H9 (cell line): ENCODE measurements around the gene GPHN. TPM values are rescaled to one million over a fixed set of nuclear protein-coding genes. Genes with fewer than 3 reads are reported as not detected.

Experiments used
- DNase-seq: peaks from one replicate; pipeline ENCODE4 v3.0.0-alpha.2; 2017
- H2AFZ ChIP-seq: one replicate; pipeline ENCODE4 v1.6.1; 2013; ENCODE audit warnings: mild to moderate bottlenecking, low read length, control low read depth, moderate library complexity
- H2AK5ac ChIP-seq: 2 replicates; pipeline ENCODE4 v1.6.1; 2013; ENCODE audit warnings: low read length, control low read depth, mixed read lengths; ENCODE audit not compliant: insufficient read length
- H2BK120ac ChIP-seq: one replicate; pipeline ENCODE4 v1.6.1; 2013; ENCODE audit warnings: low read depth, mild to moderate bottlenecking, low read length, control low read depth, inconsistent platforms; ENCODE audit not compliant: poor library complexity, severe bottlenecking
- H2BK12ac ChIP-seq: 2 replicates; pipeline ENCODE4 v1.6.1; 2013; ENCODE audit warnings: low read length, control low read depth, mixed read lengths, low read depth; ENCODE audit not compliant: insufficient read length
- H2BK15ac ChIP-seq: 2 replicates; pipeline ENCODE4 v1.6.1; 2013; ENCODE audit warnings: low read depth, low read length, control low read depth
- H2BK20ac ChIP-seq: one replicate; pipeline ENCODE4 v1.6.1; 2013; ENCODE audit warnings: low read depth, mild to moderate bottlenecking, low read length, control low read depth, inconsistent platforms; ENCODE audit not compliant: poor library complexity, severe bottlenecking
- H2BK5ac ChIP-seq: 2 replicates; pipeline ENCODE4 v1.6.1; 2013; ENCODE audit warnings: low read length, control low read depth, mixed read lengths; ENCODE audit not compliant: insufficient read length
- H3K14ac ChIP-seq: 2 replicates; pipeline ENCODE4 v1.6.1; 2013; ENCODE audit warnings: low read length, control low read depth; ENCODE audit not compliant: insufficient read depth
- H3K18ac ChIP-seq: 2 replicates; pipeline ENCODE4 v1.6.1; 2013; ENCODE audit warnings: low read depth, mild to moderate bottlenecking, mixed read lengths, low read length, control low read depth; ENCODE audit not compliant: insufficient read length
- H3K23ac ChIP-seq: 2 replicates; pipeline ENCODE4 v1.6.1; 2013; ENCODE audit warnings: low read length, control low read depth, mixed read lengths, low read depth; ENCODE audit not compliant: insufficient read length
- H3K23me2 ChIP-seq: 2 replicates; pipeline ENCODE4 v1.6.1; 2013; ENCODE audit warnings: low read depth, mild to moderate bottlenecking, mixed read lengths, low read length, control low read depth; ENCODE audit not compliant: insufficient read length, poor library complexity, severe bottlenecking
- H3K27ac ChIP-seq: 2 replicates; pipeline ENCODE4 v1.5.1; 2013; ENCODE audit warnings: low read length, control low read depth, mixed read lengths, low read depth; ENCODE audit not compliant: insufficient read length
- H3K27me3 ChIP-seq: 2 replicates; pipeline ENCODE4 v1.6.1; 2013; ENCODE audit warnings: low read length, control low read depth, inconsistent platforms; ENCODE audit not compliant: insufficient read depth
- H3K4ac ChIP-seq: 2 replicates; pipeline ENCODE4 v1.6.1; 2013; ENCODE audit warnings: low read depth, mild to moderate bottlenecking, control low read depth, inconsistent platforms, low read length, moderate library complexity
- H3K4me1 ChIP-seq: 2 replicates; pipeline ENCODE4 v1.6.1; 2013; ENCODE audit warnings: low read length, control low read depth, inconsistent platforms; ENCODE audit not compliant: insufficient read depth
- H3K4me2 ChIP-seq: 2 replicates; pipeline ENCODE4 v1.6.1; 2013; ENCODE audit warnings: low read length, control low read depth, mixed read lengths; ENCODE audit not compliant: insufficient read length, insufficient read depth
- H3K56ac ChIP-seq: 2 replicates; pipeline ENCODE4 v1.6.1; 2013; ENCODE audit warnings: low read depth, mild to moderate bottlenecking, mixed read lengths, low read length, control low read depth; ENCODE audit not compliant: insufficient read length
- H3K79me1 ChIP-seq: 2 replicates; pipeline ENCODE4 v1.6.1; 2013; ENCODE audit warnings: low read depth, mild to moderate bottlenecking, moderate library complexity, low read length, control low read depth, inconsistent platforms; ENCODE audit not compliant: insufficient read depth, poor library complexity, severe bottlenecking
- H3K79me2 ChIP-seq: 2 replicates; pipeline ENCODE4 v1.6.1; 2013; ENCODE audit warnings: low read length, control low read depth, inconsistent platforms; ENCODE audit not compliant: insufficient read depth
- H3K9ac ChIP-seq: 2 replicates; pipeline ENCODE4 v1.6.1; 2013; ENCODE audit warnings: low read length, control low read depth, mixed read lengths; ENCODE audit not compliant: insufficient read length; ENCODE audit errors: extremely low read depth
- H3K9me3 ChIP-seq: one replicate; pipeline ENCODE4 v1.6.1; 2013; ENCODE audit warnings: low read depth, low read length, inconsistent platforms; ENCODE audit not compliant: control insufficient read depth
- H3T11ph ChIP-seq: one replicate; pipeline ENCODE4 v1.6.1; 2013; ENCODE audit warnings: mild to moderate bottlenecking, low read length, control low read depth, inconsistent platforms
- H4K20me1 ChIP-seq: one replicate; pipeline ENCODE4 v1.6.1; 2013; ENCODE audit not compliant: control insufficient read depth, insufficient read length, insufficient read depth
- H4K5ac ChIP-seq: 2 replicates; pipeline ENCODE4 v1.6.1; 2013; ENCODE audit warnings: low read depth, mild to moderate bottlenecking, mixed read lengths, low read length, control low read depth; ENCODE audit not compliant: insufficient read length
- H4K8ac ChIP-seq: replicated peaks from 2 replicates; pipeline ENCODE4 v1.6.1; 2013; ENCODE audit warnings: low read length, control low read depth, mixed read lengths, low read depth; ENCODE audit not compliant: insufficient read length
- H4K91ac ChIP-seq: 2 replicates; pipeline ENCODE4 v1.6.1; 2013; ENCODE audit warnings: low read depth, mild to moderate bottlenecking, moderate library complexity, mixed read lengths, low read length, control low read depth; ENCODE audit not compliant: insufficient read length
- H3K27ac Mint-ChIP-seq, 3 experiments: 2 replicates in 2 of 3; 3 replicates in 1 of 3; pipeline ENCODE4 v1.8.0; 2020 to 2021; ENCODE audit warnings: mixed read lengths in 3 of 3, mild to moderate bottlenecking in 1 of 3, moderate library complexity in 1 of 3
- H3K27me3 Mint-ChIP-seq: 2 replicates; pipeline ENCODE4 v1.8.0; 2021; ENCODE audit warnings: low read depth, mild to moderate bottlenecking, moderate library complexity, mixed read lengths
- H3K36me3 Mint-ChIP-seq, 3 experiments: 2 replicates in 2 of 3; 3 replicates in 1 of 3; pipeline ENCODE4 v1.8.0; 2020 to 2021; ENCODE audit warnings: low read depth in 3 of 3, mixed read lengths in 3 of 3; ENCODE audit not compliant: insufficient read depth in 1 of 3
- H3K4me1 Mint-ChIP-seq, 2 experiments: 2 replicates each; pipeline ENCODE4 v1.8.0; 2020; ENCODE audit warnings: mixed read lengths in 2 of 2
- H3K4me3 Mint-ChIP-seq, 2 experiments: 2 replicates in 1 of 2; 3 replicates in 1 of 2; pipeline ENCODE4 v1.8.0; 2020 to 2021; ENCODE audit warnings: mild to moderate bottlenecking in 2 of 2, mixed read lengths in 2 of 2, moderate library complexity in 1 of 2
- H3K9me3 Mint-ChIP-seq, 2 experiments: 2 replicates in 1 of 2; 3 replicates in 1 of 2; pipeline ENCODE4 v1.8.0; 2020; ENCODE audit warnings: mild to moderate bottlenecking in 2 of 2, mixed read lengths in 2 of 2, moderate library complexity in 1 of 2
- total RNA-seq: library from RNA; stranded (reverse); gene quantifications from 2 replicates; pipeline ENCODE4 v1.2.1, GENCODE V29; 2021
- TF ChIP-seq, protein P1 (sequence below): fragments of 200-600 bp; sonication (generic); conservative IDR thresholded peaks from 3 replicates; pipeline ENCODE4 v1.8.0; 2021; ENCODE audit warnings: antibody characterized with exemption, mild to moderate bottlenecking

The GPHN gene
- total RNA-seq, 1 experiment from 2014 or later = 16.1 TPM

- H3K4me1 Mint-ChIP-seq = no peaks in the 10 kb centered on the region
- Histone ChIP-seq H3K9me3 (no peaks in the 10 kb centered on the region), H3T11ph (no peak overlapping the region), H3K79me2 (no peaks in the 10 kb centered on the region), H4K5ac (no peak overlapping the region), H3K9ac (no peak overlapping the region), H3K4me1 (no peaks in the 10 kb centered on the region), H4K8ac (no peak overlapping the region), H3K56ac (no peak overlapping the region), H2BK20ac (no peak overlapping the region), H3K14ac (no peak overlapping the region), H2BK5ac (no peak overlapping the region), H4K91ac (no peak overlapping the region), H3K18ac (no peak overlapping the region), H2AK5ac (no peak overlapping the region), H4K20me1 (no peaks in the 10 kb centered on the region), H3K4ac (no peak overlapping the region), H2BK120ac (no peak overlapping the region), H3K4me2 (no peak overlapping the region), H2BK12ac (no peak overlapping the region), H2AFZ (no peak overlapping the region), H3K27ac (no peak overlapping the region), H3K27me3 (no peaks in the 10 kb centered on the region), H3K23me2 (no peaks in the 10 kb centered on the region), H3K79me1 (no peaks in the 10 kb centered on the region), H3K23ac (no peak overlapping the region), H2BK15ac (no peak overlapping the region)
- TF ChIP-seq, protein P1, sequence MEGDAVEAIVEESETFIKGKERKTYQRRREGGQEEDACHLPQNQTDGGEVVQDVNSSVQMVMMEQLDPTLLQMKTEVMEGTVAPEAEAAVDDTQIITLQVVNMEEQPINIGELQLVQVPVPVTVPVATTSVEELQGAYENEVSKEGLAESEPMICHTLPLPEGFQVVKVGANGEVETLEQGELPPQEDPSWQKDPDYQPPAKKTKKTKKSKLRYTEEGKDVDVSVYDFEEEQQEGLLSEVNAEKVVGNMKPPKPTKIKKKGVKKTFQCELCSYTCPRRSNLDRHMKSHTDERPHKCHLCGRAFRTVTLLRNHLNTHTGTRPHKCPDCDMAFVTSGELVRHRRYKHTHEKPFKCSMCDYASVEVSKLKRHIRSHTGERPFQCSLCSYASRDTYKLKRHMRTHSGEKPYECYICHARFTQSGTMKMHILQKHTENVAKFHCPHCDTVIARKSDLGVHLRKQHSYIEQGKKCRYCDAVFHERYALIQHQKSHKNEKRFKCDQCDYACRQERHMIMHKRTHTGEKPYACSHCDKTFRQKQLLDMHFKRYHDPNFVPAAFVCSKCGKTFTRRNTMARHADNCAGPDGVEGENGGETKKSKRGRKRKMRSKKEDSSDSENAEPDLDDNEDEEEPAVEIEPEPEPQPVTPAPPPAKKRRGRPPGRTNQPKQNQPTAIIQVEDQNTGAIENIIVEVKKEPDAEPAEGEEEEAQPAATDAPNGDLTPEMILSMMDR = no peak
- H3K9me3 Mint-ChIP-seq = no peaks in the 10 kb centered on the region; a peak in 1 of 5 replicates
- H3K27me3 Mint-ChIP-seq = no peaks in the 10 kb centered on the region
- H3K27ac Mint-ChIP-seq = no peak overlapping the region
- no peak overlapping the region for H3K4me3 Mint-ChIP-seq
- DNase-seq = no peak
- no peaks in the 10 kb centered on the region for H3K36me3 Mint-ChIP-seq
Observed at GRCh38 chr14:67018720-67019119, 510.8 kb downstream of the GPHN start.
